IMR-90 (cell line): Measurements from ENCODE around the gene BMAL2. TPM values are rescaled to one million over a fixed set of nuclear protein-coding genes. Genes with fewer than 3 reads are reported as not detected.

Experiments used
- ATAC-seq: fragments of 200-7000 bp; cut with Tn5 transposase; 2 replicates; pipeline ENCODE4 v1.9.1; 2020; ENCODE audit warnings: low read depth, mild to moderate bottlenecking, moderate library complexity
- BruUV-seq: library from RNA; stranded (reverse); fragments of 400-500 nt; replicated peaks from 2 replicates; lab custom pipeline; 2021; lab: Mats Ljungman, UMichigan
- CTCF ChIA-PET: fragments of 300-600 bp; formaldehyde crosslinking; extraction: SDS; loops from one replicate; lab custom pipeline; 2021; ENCODE audit warnings: antibody characterized with exemption; lab: Yijun Ruan, JAX
- POLR2A ChIA-PET: fragments of 300-600 bp; sonication (Branson Sonifier 250); formaldehyde crosslinking; loops from one replicate; lab custom pipeline; 2022; ENCODE audit warnings: antibody characterized with exemption; ENCODE audit not compliant: unreplicated experiment; lab: Charles Lee
- DNase-seq: peaks from one replicate; pipeline ENCODE4 v3.0.0; 2013
- H2AFZ ChIP-seq: replicated peaks from 2 replicates; pipeline ENCODE3; 2013; ENCODE audit warnings: low read length, mild to moderate bottlenecking; ENCODE audit not compliant: poor library complexity
- H2AK5ac ChIP-seq: 2 replicates; pipeline ENCODE4 v1.6.1; 2013; ENCODE audit warnings: low read depth, low read length, inconsistent platforms
- H2AK9ac ChIP-seq: replicated peaks from 2 replicates; pipeline ENCODE3; 2013; ENCODE audit warnings: mild to moderate bottlenecking, low read depth, low read length, moderate library complexity; ENCODE audit not compliant: poor library complexity
- H2BK120ac ChIP-seq: 2 replicates; pipeline ENCODE4 v1.6.1; 2013; ENCODE audit warnings: low read depth, low read length, inconsistent platforms
- H2BK15ac ChIP-seq: 3 replicates; pipeline ENCODE4 v1.6.1; 2013; ENCODE audit warnings: low read depth, low read length, inconsistent platforms
- H2BK20ac ChIP-seq: 2 replicates; pipeline ENCODE4 v1.6.1; 2013; ENCODE audit warnings: low read depth, mild to moderate bottlenecking, inconsistent platforms, low read length, moderate library complexity
- H2BK5ac ChIP-seq: 2 replicates; pipeline ENCODE4 v1.6.1; 2013; ENCODE audit warnings: mild to moderate bottlenecking, low read depth, low read length, inconsistent platforms; ENCODE audit not compliant: poor library complexity, severe bottlenecking
- H3K14ac ChIP-seq: replicated peaks from 2 replicates; pipeline ENCODE4 v1.6.1; 2013; ENCODE audit warnings: low read depth, low read length, inconsistent platforms
- H3K18ac ChIP-seq: 2 replicates; pipeline ENCODE4 v1.6.1; 2013; ENCODE audit warnings: low read depth, low read length, control low read depth
- H3K23ac ChIP-seq: 2 replicates; pipeline ENCODE4 v1.6.1; 2013; ENCODE audit warnings: low read depth, low read length, inconsistent platforms
- H3K27ac ChIP-seq: 2 replicates; pipeline ENCODE4 v1.5.1; 2013; ENCODE audit warnings: mild to moderate bottlenecking, control low read depth, low read length; ENCODE audit not compliant: insufficient read depth
- H3K27me3 ChIP-seq: 2 replicates; pipeline ENCODE4 v1.6.1; 2013; ENCODE audit warnings: low read length; ENCODE audit not compliant: control insufficient read depth, insufficient read depth
- H3K36me3 ChIP-seq: 2 replicates; pipeline ENCODE4 v1.6.1; 2013; ENCODE audit warnings: low read length, mixed read lengths; ENCODE audit not compliant: control insufficient read depth, insufficient read depth
- H3K4ac ChIP-seq: 2 replicates; pipeline ENCODE4 v1.6.1; 2013; ENCODE audit warnings: low read depth, low read length, inconsistent platforms
- H3K4me1 ChIP-seq: 2 replicates; pipeline ENCODE4 v1.6.1; 2013; ENCODE audit warnings: low read length, mixed read lengths; ENCODE audit not compliant: control insufficient read depth, insufficient read depth
- H3K4me2 ChIP-seq: 2 replicates; pipeline ENCODE4 v1.6.1; 2013; ENCODE audit warnings: low read depth, mild to moderate bottlenecking, control low read depth, low read length, moderate library complexity
- H3K4me3 ChIP-seq: 2 replicates; pipeline ENCODE4 v1.5.1; 2013; ENCODE audit warnings: low read depth, mild to moderate bottlenecking, control low read depth, low read length, moderate library complexity; ENCODE audit not compliant: insufficient read depth
- H3K56ac ChIP-seq: 2 replicates; pipeline ENCODE4 v1.6.1; 2013; ENCODE audit warnings: low read length, inconsistent platforms; ENCODE audit not compliant: insufficient read depth; ENCODE audit errors: extremely low read depth
- H3K79me1 ChIP-seq, 2 experiments: 2 replicates each; pipeline ENCODE4 v1.6.1; 2013; ENCODE audit warnings: low read length in 2 of 2, inconsistent platforms in 1 of 2, low read depth in 1 of 2
- H3K9ac ChIP-seq: 2 replicates; pipeline ENCODE4 v1.6.1; 2013; ENCODE audit warnings: low read depth, low read length, control low read depth
- H3K9me1 ChIP-seq: 2 replicates; pipeline ENCODE4 v1.6.1; 2013; ENCODE audit warnings: low read length, inconsistent platforms; ENCODE audit not compliant: insufficient read depth
- H3K9me3 ChIP-seq: 2 replicates; pipeline ENCODE4 v1.6.1; 2013; ENCODE audit warnings: low read length; ENCODE audit not compliant: control insufficient read depth, insufficient read depth
- H4K20me1 ChIP-seq: 2 replicates; pipeline ENCODE4 v1.6.1; 2013; ENCODE audit warnings: low read length, inconsistent platforms; ENCODE audit not compliant: insufficient read depth
- H4K5ac ChIP-seq: 2 replicates; pipeline ENCODE4 v1.6.1; 2013; ENCODE audit warnings: mild to moderate bottlenecking, low read depth, low read length, control low read depth
- H4K8ac ChIP-seq, 2 experiments: 2 replicates each; pipeline ENCODE4 v1.6.1; 2013; ENCODE audit warnings: low read depth in 2 of 2, low read length in 2 of 2, control low read depth in 1 of 2, inconsistent platforms in 1 of 2
- H4K91ac ChIP-seq: 2 replicates; pipeline ENCODE4 v1.6.1; 2013; ENCODE audit warnings: low read depth, low read length, inconsistent platforms; ENCODE audit not compliant: insufficient read depth
- BHLHE40 ChIP-seq: fragments of 150-350 bp; IDR thresholded peaks from 2 replicates; pipeline ENCODE4 v1.6.1; 2016; ENCODE audit warnings: mild to moderate bottlenecking, low read depth, low read length
- WGBS, 2 experiments: methylation state at CpG; one replicate each; pipeline versions ENCODE4 v1.1.5 to v1.1.7; 2013; ENCODE audit warnings: missing lambda C conversion rate in 2 of 2; ENCODE audit not compliant: insufficient read length in 1 of 2; ENCODE audit errors: extremely low coverage in 2 of 2; 5-methylcytosine and 5-hydroxymethylcytosine counted together
- dilution Hi-C: fragments of 300-500 bp; cut with HindIII; formaldehyde crosslinking; loops from one replicate; pipeline ENCODE4 v1.14.3; 2018; ENCODE audit warnings: low sequenced_read_pairs; ENCODE audit not compliant: unreplicated experiment
- in situ Hi-C: fragments of 300-500 bp; cut with MboI; formaldehyde crosslinking; loops from 3 replicates; pipeline ENCODE4 v1.14.3; 2019; ENCODE audit warnings: low sequenced_read_pairs, inconsistent platforms, mixed read lengths
- intact Hi-C: fragments of 100-400 bp; cut with micrococcal nuclease; formaldehyde crosslinking; loops from 2 replicates; pipeline ENCODE4 v1.10.0; 2022
- polyA plus RNA-seq, 3 experiments: library from polyadenylated mRNA; depleted of rRNA; stranded (reverse); fragments of >200 nt; gene quantifications; 2 replicates each; pipeline ENCODE4 v1.2.3, GENCODE V29; 2012; ENCODE audit warnings: low replicate concordance in 1 of 3
- total RNA-seq: library from RNA; depleted of rRNA; stranded (reverse); fragments of >200 nt; gene quantifications from 2 replicates; pipeline ENCODE4 v1.2.3, GENCODE V29; 2012
- TF ChIP-seq, protein P1 (sequence below): fragments of 150-350 bp; IDR thresholded peaks from 2 replicates; pipeline ENCODE4 v1.6.1; 2017; ENCODE audit warnings: mild to moderate bottlenecking, antibody characterized with exemption, low read length, low read depth

Gene BMAL2
- total and polyA plus RNA-seq, 2 of the 4 experiments (the other 2 are of a cell fraction) = 11.0 to 57.0 TPM

- H2BK20ac ChIP-seq = no peak overlapping the region
- H4K20me1 ChIP-seq = no peaks in the 10 kb centered on the region
- H3K4ac ChIP-seq = no peak overlapping the region
- no peak overlapping the region for H2BK15ac ChIP-seq
- no peak overlapping the region for H3K9ac ChIP-seq
- no peak overlapping the region for H2AK5ac ChIP-seq
- intact Hi-C loops = no loop called here
- H3K79me1 ChIP-seq = peaks cover 6 to 17% of the 10 kb centered on the region in 2 experiments; a peak in 2 of 4 replicates
- no TSS peak for BruUV-seq
- H4K5ac ChIP-seq = no peak overlapping the region
- DNase-seq (peak; percentile 62), ATAC-seq (peak; percentile 29)
- H3K27ac ChIP-seq = no peak overlapping the region
- H4K8ac ChIP-seq = no peak overlapping the region
- no peaks in the 10 kb centered on the region for H3K9me3 ChIP-seq
- no peak overlapping the region for H3K18ac ChIP-seq
- no peak overlapping the region for H2BK5ac ChIP-seq
- ChIA-PET POLR2A (no interaction called here), CTCF (no interaction called here)
- no peak overlapping the region for H3K23ac ChIP-seq
- H3K9me1 ChIP-seq = no peaks in the 10 kb centered on the region; the same call in 1 of the 2 replicates
- H3K4me2 ChIP-seq = no peak overlapping the region
- no peak overlapping the region for H2AFZ ChIP-seq
- peaks cover 2% of the 10 kb centered on the region for H3K36me3 ChIP-seq
- no peak overlapping the region for H3K14ac ChIP-seq
- peaks cover 2% of the 10 kb centered on the region for H3K4me1 ChIP-seq
- in situ Hi-C loops = no loop called here
- no peaks in the 10 kb centered on the region for H3K27me3 ChIP-seq
- no peak overlapping the region for H2BK120ac ChIP-seq
- no peak overlapping the region for H3K56ac ChIP-seq
- H4K91ac ChIP-seq = no peak overlapping the region
- WGBS, 2 experiments = no CpG with 5 or more reads among the region's 3 CpGs
- no peak overlapping the region for H3K4me3 ChIP-seq
- TF ChIP-seq, protein P1, sequence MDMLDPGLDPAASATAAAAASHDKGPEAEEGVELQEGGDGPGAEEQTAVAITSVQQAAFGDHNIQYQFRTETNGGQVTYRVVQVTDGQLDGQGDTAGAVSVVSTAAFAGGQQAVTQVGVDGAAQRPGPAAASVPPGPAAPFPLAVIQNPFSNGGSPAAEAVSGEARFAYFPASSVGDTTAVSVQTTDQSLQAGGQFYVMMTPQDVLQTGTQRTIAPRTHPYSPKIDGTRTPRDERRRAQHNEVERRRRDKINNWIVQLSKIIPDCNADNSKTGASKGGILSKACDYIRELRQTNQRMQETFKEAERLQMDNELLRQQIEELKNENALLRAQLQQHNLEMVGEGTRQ = no peak
- no peak for TF ChIP-seq BHLHE40
- no peak overlapping the region for H2AK9ac ChIP-seq
- dilution Hi-C loops = no loop called here
Measured at GRCh38 chr12:27293463-27293862, 39.2 kb upstream of the BMAL2 start.
